Measurements from ENCODE around the gene SLC9C1. TPM values are rescaled to one million over a fixed set of nuclear protein-coding genes. Genes with fewer than 3 reads are reported as not detected.

Gene SLC9C1
- total RNA-seq, 1 experiment from 2014 or later, result not detected

DNA sequence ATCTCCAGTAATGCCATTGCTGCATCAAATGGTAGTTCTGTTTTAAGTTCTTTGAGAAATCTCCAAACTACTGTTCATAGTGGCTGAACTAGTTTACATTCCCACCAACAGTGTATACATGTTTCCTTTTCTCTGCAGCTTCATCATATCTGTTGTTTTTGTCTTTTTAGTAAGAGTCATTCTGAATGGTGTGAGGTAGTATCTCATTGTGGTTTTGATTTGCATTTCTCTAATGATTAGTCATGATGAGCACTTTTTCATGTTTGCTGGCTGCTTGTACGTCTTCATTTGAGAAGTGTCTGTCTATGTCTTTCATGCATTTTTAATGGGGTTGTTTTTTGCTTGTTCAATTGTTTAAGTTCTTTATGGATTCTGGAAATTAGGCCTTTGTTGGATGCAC, 150.8 kb downstream of the SLC9C1 start:
- no peak overlapping the region for H3K9ac ChIP-seq (ENCODE audit: low read length)
- H3K4me1 ChIP-seq (ENCODE audit: insufficient read depth, low read length), result no peaks in the 10 kb centered on the region
- no peak overlapping the region for H3K4me2 ChIP-seq (ENCODE audit: low read length)
- no peaks in the 10 kb centered on the region for H3F3A ChIP-seq (ENCODE audit: low read length, unreplicated experiment)
- H3K36me3 ChIP-seq (ENCODE audit: low read depth, low read length), result peaks cover 6% of the 10 kb centered on the region; the same call in 1 of the 2 replicates
- no peak overlapping the region for H3K4me3 ChIP-seq (ENCODE audit: low read length)
- intact Hi-C loops (cut with micrococcal nuclease), result no loop called here
- no TSS peak for BruUV-seq (replicated peaks)
- no peaks in the 10 kb centered on the region for H4K20me1 ChIP-seq (ENCODE audit: low read length)
- peaks cover 5% of the 10 kb centered on the region for H3K9me3 ChIP-seq (ENCODE audit: low read length)
- POLR2A ChIA-PET (ENCODE audit: unreplicated experiment), result no interaction called here
- no peak overlapping the region for H3K27ac ChIP-seq (ENCODE audit: low read length)
- ATAC-seq (no peak), DNase-seq (no peak)
- H3K79me2 ChIP-seq (ENCODE audit: low read length), result no peaks in the 10 kb centered on the region
- TF ChIP-seq EZH2 (IDR thresholded peaks at IDR 0.05; ENCODE audit: low read length, unreplicated experiment) (no peak), EZH2phosphoT487 (IDR thresholded peaks at IDR 0.05; ENCODE audit: borderline replicate concordance, low read length) (no peak)
- TF ChIP-seq, protein P1, sequence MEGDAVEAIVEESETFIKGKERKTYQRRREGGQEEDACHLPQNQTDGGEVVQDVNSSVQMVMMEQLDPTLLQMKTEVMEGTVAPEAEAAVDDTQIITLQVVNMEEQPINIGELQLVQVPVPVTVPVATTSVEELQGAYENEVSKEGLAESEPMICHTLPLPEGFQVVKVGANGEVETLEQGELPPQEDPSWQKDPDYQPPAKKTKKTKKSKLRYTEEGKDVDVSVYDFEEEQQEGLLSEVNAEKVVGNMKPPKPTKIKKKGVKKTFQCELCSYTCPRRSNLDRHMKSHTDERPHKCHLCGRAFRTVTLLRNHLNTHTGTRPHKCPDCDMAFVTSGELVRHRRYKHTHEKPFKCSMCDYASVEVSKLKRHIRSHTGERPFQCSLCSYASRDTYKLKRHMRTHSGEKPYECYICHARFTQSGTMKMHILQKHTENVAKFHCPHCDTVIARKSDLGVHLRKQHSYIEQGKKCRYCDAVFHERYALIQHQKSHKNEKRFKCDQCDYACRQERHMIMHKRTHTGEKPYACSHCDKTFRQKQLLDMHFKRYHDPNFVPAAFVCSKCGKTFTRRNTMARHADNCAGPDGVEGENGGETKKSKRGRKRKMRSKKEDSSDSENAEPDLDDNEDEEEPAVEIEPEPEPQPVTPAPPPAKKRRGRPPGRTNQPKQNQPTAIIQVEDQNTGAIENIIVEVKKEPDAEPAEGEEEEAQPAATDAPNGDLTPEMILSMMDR (conservative IDR thresholded peaks at IDR 0.05; ENCODE audit: low read depth, low read length), result no peak
- no peaks in the 10 kb centered on the region for H3K27me3 ChIP-seq (ENCODE audit: low read length)
- H3K9me2 ChIP-seq (replicated peaks; ENCODE audit: low read length), result no peaks in the 10 kb centered on the region
- CTCF ChIA-PET, result no interaction called here
- H2AFZ ChIP-seq (ENCODE audit: low read length), result no peak overlapping the region

DNA sequence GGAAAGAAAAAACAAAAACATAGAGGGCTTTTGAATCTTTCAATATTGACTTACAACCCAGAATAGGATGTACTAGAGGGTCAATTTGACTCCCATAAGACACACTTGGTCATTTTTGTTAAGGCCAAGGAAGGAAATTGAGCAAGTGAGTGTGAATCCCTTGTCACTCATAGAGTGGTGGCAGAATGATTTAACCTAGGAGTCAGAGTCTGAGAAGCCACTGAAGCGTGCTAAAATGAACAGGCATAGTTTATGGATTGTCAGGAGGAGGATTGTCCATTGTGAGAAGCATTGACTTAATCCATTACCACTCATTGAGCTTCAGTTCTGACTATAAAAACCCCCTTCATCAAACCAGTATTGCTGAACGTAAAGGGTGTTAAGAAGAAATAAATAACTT, 152.7 kb downstream of the SLC9C1 start:
- ChIA-PET CTCF (no interaction called here), POLR2A (ENCODE audit: unreplicated experiment) (interaction anchor here (0.6 kb wide), 1 partner anchor 58 kb away, joined by 3 read pairs; no protein-coding TSS in a partner anchor)
- H3K4me3 ChIP-seq (ENCODE audit: low read length), result no peak overlapping the region
- H3K9me3 ChIP-seq (ENCODE audit: low read length), result no peaks in the 10 kb centered on the region
- no peaks in the 10 kb centered on the region for H3K9me2 ChIP-seq (replicated peaks; ENCODE audit: low read length)
- no peaks in the 10 kb centered on the region for H4K20me1 ChIP-seq (ENCODE audit: low read length)
- no peak overlapping the region for H3K9ac ChIP-seq (ENCODE audit: low read length)
- H3K27me3 ChIP-seq (ENCODE audit: low read length), result no peaks in the 10 kb centered on the region
- no peak overlapping the region for H3K4me2 ChIP-seq (ENCODE audit: low read length)
- no TSS peak for BruUV-seq (replicated peaks)
- ATAC-seq (no peak), DNase-seq (no peak)
- H3K36me3 ChIP-seq (ENCODE audit: low read depth, low read length), result no peaks in the 10 kb centered on the region
- no peak overlapping the region for H2AFZ ChIP-seq (ENCODE audit: low read length)
- no peaks in the 10 kb centered on the region for H3F3A ChIP-seq (ENCODE audit: low read length, unreplicated experiment)
- H3K4me1 ChIP-seq (ENCODE audit: insufficient read depth, low read length), result no peaks in the 10 kb centered on the region
- TF ChIP-seq EZH2phosphoT487 (IDR thresholded peaks at IDR 0.05; ENCODE audit: borderline replicate concordance, low read length) (no peak), EZH2 (IDR thresholded peaks at IDR 0.05; ENCODE audit: low read length, unreplicated experiment) (no peak)
- TF ChIP-seq, protein P1 (conservative IDR thresholded peaks at IDR 0.05; ENCODE audit: low read depth, low read length), result no peak
- no peaks in the 10 kb centered on the region for H3K79me2 ChIP-seq (ENCODE audit: low read length)
- intact Hi-C loops (cut with micrococcal nuclease), result no loop called here
- no peak overlapping the region for H3K27ac ChIP-seq (ENCODE audit: low read length)

DNA sequence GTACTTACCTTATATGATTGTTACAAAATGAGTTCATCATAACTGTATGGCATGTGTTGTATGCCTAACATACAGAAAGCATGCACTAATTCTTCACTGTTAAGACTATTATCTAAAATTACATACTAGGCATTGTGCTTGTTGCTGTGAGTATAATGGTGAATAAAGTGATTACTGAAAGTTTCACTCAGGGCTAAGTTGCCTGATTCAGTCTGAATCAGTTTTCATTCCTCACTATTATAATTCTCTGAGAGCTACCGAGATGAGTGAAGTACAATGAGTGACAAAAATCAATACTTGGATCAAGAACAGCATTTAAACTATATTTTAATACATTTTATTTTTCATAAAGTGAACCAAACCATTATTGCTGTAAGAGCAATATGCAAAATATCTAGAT, 153.4 kb downstream of the SLC9C1 start:
- H3K27me3 ChIP-seq (ENCODE audit: low read length), result no peaks in the 10 kb centered on the region
- no peaks in the 10 kb centered on the region for H3K4me1 ChIP-seq (ENCODE audit: insufficient read depth, low read length)
- intact Hi-C loops (cut with micrococcal nuclease), result no loop called here
- ChIA-PET CTCF (no interaction called here), POLR2A (ENCODE audit: unreplicated experiment) (no interaction called here)
- no peaks in the 10 kb centered on the region for H3K9me3 ChIP-seq (ENCODE audit: low read length)
- no peak overlapping the region for H3K4me3 ChIP-seq (ENCODE audit: low read length)
- no peaks in the 10 kb centered on the region for H3K9me2 ChIP-seq (replicated peaks; ENCODE audit: low read length)
- H3K36me3 ChIP-seq (ENCODE audit: low read depth, low read length), result no peaks in the 10 kb centered on the region
- no peak overlapping the region for H3K4me2 ChIP-seq (ENCODE audit: low read length)
- TF ChIP-seq EZH2 (IDR thresholded peaks at IDR 0.05; ENCODE audit: low read length, unreplicated experiment) (no peak), EZH2phosphoT487 (IDR thresholded peaks at IDR 0.05; ENCODE audit: borderline replicate concordance, low read length) (no peak)
- TF ChIP-seq, protein P1 (conservative IDR thresholded peaks at IDR 0.05; ENCODE audit: low read depth, low read length), result no peak
- H3K27ac ChIP-seq (ENCODE audit: low read length), result no peak overlapping the region
- no TSS peak for BruUV-seq (replicated peaks)
- no peak overlapping the region for H3K9ac ChIP-seq (ENCODE audit: low read length)
- H4K20me1 ChIP-seq (ENCODE audit: low read length), result no peaks in the 10 kb centered on the region
- no peak overlapping the region for H2AFZ ChIP-seq (ENCODE audit: low read length)
- DNase-seq, result no peak
- H3K79me2 ChIP-seq (ENCODE audit: low read length), result no peaks in the 10 kb centered on the region
- no peaks in the 10 kb centered on the region for H3F3A ChIP-seq (ENCODE audit: low read length, unreplicated experiment)
- ATAC-seq, result no peak
